Measurements from ENCODE around the gene NCF2.

NCF2 gene

GRCh38 chr1:183634429-183635065 is 44.3 kb upstream of the NCF2 start:
- TF ChIP-seq SPI1 (IDR thresholded peaks at IDR 0.05; ENCODE audit: borderline replicate concordance, low read depth) = no peak
- H3K27ac ChIP-seq (replicated peaks) = peak overlapping the region; percentile 89
- no peaks in the 10 kb centered on the region for H3K27me3 ChIP-seq (ENCODE audit: insufficient read depth, poor library complexity, severe bottlenecking)
- peak overlapping the region; percentile 97 for H3K4me3 ChIP-seq (replicated peaks; ENCODE audit: insufficient read depth, low read length)
- no peak for DNase-seq (ENCODE audit: low read depth in 1 of 2, low spot score in 1 of 2)

GRCh38 chr1:183633676-183634343 is 43.6 kb upstream of the NCF2 start:
- peak overlapping the region; percentile 89 for H3K27ac ChIP-seq (replicated peaks)
- peak; percentile 63 to 71 for DNase-seq (ENCODE audit: low read depth in 1 of 2, low spot score in 1 of 2)
- no peaks in the 10 kb centered on the region for H3K27me3 ChIP-seq (ENCODE audit: insufficient read depth, poor library complexity, severe bottlenecking)
- no peak for TF ChIP-seq SPI1 (IDR thresholded peaks at IDR 0.05; ENCODE audit: borderline replicate concordance, low read depth)
- no peak for TF ChIP-seq POLR2AphosphoS5 (IDR thresholded peaks at IDR 0.05; ENCODE audit: low read depth)
- no peak for TF ChIP-seq REST (IDR thresholded peaks at IDR 0.05; ENCODE audit: insufficient replicate concordance, low read depth)
- TF ChIP-seq GABPA (IDR thresholded peaks at IDR 0.05; ENCODE audit: low read depth) = no peak
- TF ChIP-seq CTCF (IDR thresholded peaks at IDR 0.05; ENCODE audit: insufficient read depth, low read length) = no peak
- peak overlapping the region; percentile 97 for H3K4me3 ChIP-seq (replicated peaks; ENCODE audit: insufficient read depth, low read length)

- Histone ChIP-seq H3K27ac (replicated peaks) (peak overlapping the region; percentile 89), H3K27me3 (ENCODE audit: insufficient read depth, poor library complexity, severe bottlenecking) (no peaks in the 10 kb centered on the region), H3K4me3 (replicated peaks; ENCODE audit: insufficient read depth, low read length) (peak overlapping the region; percentile 97)
- DNase-seq (ENCODE audit: low read depth in 1 of 2, low spot score in 1 of 2) = no peak
- TF ChIP-seq CTCF (IDR thresholded peaks at IDR 0.05; ENCODE audit: insufficient read depth, low read length) (no peak), SPI1 (IDR thresholded peaks at IDR 0.05; ENCODE audit: borderline replicate concordance, low read depth) (no peak), REST (IDR thresholded peaks at IDR 0.05; ENCODE audit: insufficient replicate concordance, low read depth) (no peak), POLR2AphosphoS5 (IDR thresholded peaks at IDR 0.05; ENCODE audit: low read depth) (no peak), GABPA (IDR thresholded peaks at IDR 0.05; ENCODE audit: low read depth) (no peak)
Observed at GRCh38 chr1:183632964-183633363, 42.7 kb upstream of the NCF2 start.

GRCh38 chr1:183632114-183632513 is 41.9 kb upstream of the NCF2 start:
- H3K27ac ChIP-seq (replicated peaks) = 0 out of 2 replicates have a peak overlapping the region, but pooled peaks have one; percentile 9
- no peak for DNase-seq (ENCODE audit: low read depth in 1 of 2, low spot score in 1 of 2)
- H3K4me3 ChIP-seq (replicated peaks; ENCODE audit: insufficient read depth, low read length) = peak overlapping the region; percentile 97
- no peak for TF ChIP-seq SPI1 (IDR thresholded peaks at IDR 0.05; ENCODE audit: borderline replicate concordance, low read depth)
- TF ChIP-seq POLR2AphosphoS5 (IDR thresholded peaks at IDR 0.05; ENCODE audit: low read depth) = no peak
- no peak for TF ChIP-seq REST (IDR thresholded peaks at IDR 0.05; ENCODE audit: insufficient replicate concordance, low read depth)
- TF ChIP-seq GABPA (IDR thresholded peaks at IDR 0.05; ENCODE audit: low read depth) = no peak
- no peak for TF ChIP-seq CTCF (IDR thresholded peaks at IDR 0.05; ENCODE audit: insufficient read depth, low read length)
- H3K27me3 ChIP-seq (ENCODE audit: insufficient read depth, poor library complexity, severe bottlenecking) = no peaks in the 10 kb centered on the region
